Neural cell (in vitro differentiated cells): ENCODE results near the gene ACTL10.

Experiments
- CTCF ChIP-seq: fragments of 450-650 bp; IDR thresholded peaks from 2 replicates; pipeline ENCODE4 v1.5.1; 2014; ENCODE audit warnings: antibody characterized with exemption, mild to moderate bottlenecking, moderate library complexity; ENCODE audit not compliant: poor library complexity, severe bottlenecking
- EP300 ChIP-seq: fragments of 450-650 bp; conservative IDR thresholded peaks from 2 replicates; pipeline ENCODE4 v1.6.1; 2014; ENCODE audit warnings: antibody characterized with exemption, mild to moderate bottlenecking, moderate library complexity; ENCODE audit not compliant: poor library complexity, severe bottlenecking
- EZH2 ChIP-seq: fragments of 200-600, 300-800 bp; shearing (Covaris generic), sonication (generic); IDR thresholded peaks from 2 replicates; pipeline ENCODE4 v1.6.1; 2014; ENCODE audit warnings: antibody characterized with exemption, low read length, borderline replicate concordance, mild to moderate bottlenecking; ENCODE audit not compliant: insufficient read depth, poor library complexity, severe bottlenecking
- MXI1 ChIP-seq: fragments of 450-650 bp; conservative IDR thresholded peaks from 2 replicates; pipeline ENCODE4 v1.6.1; 2014; ENCODE audit warnings: antibody characterized with exemption, mild to moderate bottlenecking; ENCODE audit not compliant: poor library complexity, severe bottlenecking
- POLR2AphosphoS5 ChIP-seq: IDR thresholded peaks from 2 replicates; pipeline ENCODE4 v1.6.1; 2012
- SMC3 ChIP-seq: fragments of 450-650 bp; conservative IDR thresholded peaks from 2 replicates; pipeline ENCODE4 v1.6.1; 2014; ENCODE audit warnings: antibody characterized with exemption, mild to moderate bottlenecking, moderate library complexity; ENCODE audit not compliant: poor library complexity

GRCh38 chr20:33621717-33622400 is 44.9 kb upstream of the ACTL10 start:
- no peak for TF ChIP-seq CTCF
- no peak for TF ChIP-seq EZH2
- no peak for TF ChIP-seq SMC3
- no peak for TF ChIP-seq MXI1
- TF ChIP-seq POLR2AphosphoS5, result no peak
- no peak for TF ChIP-seq EP300
